ENCODE data around the gene SLC49A4. TPM values are rescaled to one million over a fixed set of nuclear protein-coding genes. Genes with fewer than 3 reads are reported as not detected.

SLC49A4 gene
- total and polyA plus RNA-seq, 2 donors (not counting 1 experiment from before 2014, with no cell fraction given) = 2.5 to 20.0 TPM

DNA sequence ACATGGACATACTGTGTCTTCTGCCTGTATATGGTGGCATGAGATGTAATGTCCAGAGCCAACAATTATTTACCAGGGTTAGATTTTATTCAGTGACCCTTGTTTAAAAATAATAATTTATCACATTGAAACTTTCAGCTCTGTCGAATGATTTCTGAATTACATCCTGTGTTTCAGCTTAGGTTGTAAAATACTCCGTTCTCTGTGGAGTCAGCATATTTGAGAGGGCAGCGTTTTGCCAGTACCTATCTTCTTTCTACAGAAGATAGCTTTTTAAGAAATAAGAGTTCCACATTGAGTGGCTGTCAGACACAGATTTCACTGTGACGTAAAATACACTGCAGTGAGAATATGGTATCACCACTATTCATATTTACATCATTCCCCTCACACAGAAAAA is 85.3 kb downstream of the SLC49A4 start:
- no peaks in the 10 kb centered on the region for H3K27me3 ChIP-seq (replicated peaks in 1 of 4; ENCODE audit: control extremely low read depth in 1 of 4, control insufficient read depth in 3 of 4, insufficient read depth in 4 of 4, low read length in 3 of 4)
- Mint-ChIP-seq H3K4me1 (peaks cover 11% of the 10 kb centered on the region), H3K4me3 (no peak overlapping the region), H3K27ac (no peak overlapping the region), H3K27me3 (no peaks in the 10 kb centered on the region), H3K9me3 (ENCODE audit: insufficient read depth) (no peaks in the 10 kb centered on the region)
- no peak for ATAC-seq (ENCODE audit: low read depth)
- H3K9ac ChIP-seq (ENCODE audit: low read length) = no peak overlapping the region
- H3K4me2 ChIP-seq (replicated peaks; ENCODE audit: low read depth, low read length, poor library complexity, severe bottlenecking) = no peak overlapping the region
- no peaks in the 10 kb centered on the region for H4K20me1 ChIP-seq (ENCODE audit: control insufficient read depth, insufficient read depth, low read length, poor library complexity, severe bottlenecking)
- H2AFZ ChIP-seq (ENCODE audit: insufficient read depth, low read depth, low read length, poor library complexity, severe bottlenecking) = no peak overlapping the region
- peaks cover 0 to 4% (median 0%) of the 10 kb centered on the region in 3 donors for H3K9me3 ChIP-seq (ENCODE audit: control extremely low read depth in 1 of 3, control insufficient read depth in 2 of 3, insufficient read depth in 1 of 3, low read length in 2 of 3)
- POLR2A ChIA-PET = no interaction called here
- H3K36me3 ChIP-seq (replicated peaks in 1 of 2; ENCODE audit: control extremely low read depth in 1 of 2, control insufficient read depth in 1 of 2, extremely low read depth in 1 of 2, insufficient read depth in 2 of 2, low read length in 1 of 2) = peaks cover 0 to 6% of the 10 kb centered on the region in 2 experiments
- CTCF ChIA-PET = no interaction called here
- WGBS (ENCODE audit: insufficient coverage) = 100% methylated on average over 1 of the region's 4 CpGs
- H3K79me2 ChIP-seq (ENCODE audit: control insufficient read depth, insufficient read depth, low read length) = no peaks in the 10 kb centered on the region
- no peak for DNase-seq
- H3K4me3 ChIP-seq (ENCODE audit: control extremely low read depth in 1 of 5, extremely low read depth in 1 of 5, insufficient read depth in 1 of 5, low read depth in 2 of 5, low read length in 4 of 5) = no peak overlapping the region
- H3K27ac ChIP-seq (ENCODE audit: low read length in 2 of 2) = no peak overlapping the region
- intact Hi-C loops (cut with micrococcal nuclease) = no loop called here
- peaks cover 7 to 14% of the 10 kb centered on the region in 2 donors for H3K4me1 ChIP-seq (ENCODE audit: control insufficient read depth in 2 of 2, insufficient read depth in 2 of 2, low read length in 2 of 2)
- TF ChIP-seq CTCF (IDR thresholded peaks at IDR 0.05) = no peak
- no peak for TF ChIP-seq EZH2 (IDR thresholded peaks at IDR 0.05; ENCODE audit: borderline replicate concordance, insufficient read depth, low read depth, low read length, poor library complexity, severe bottlenecking)

DNA sequence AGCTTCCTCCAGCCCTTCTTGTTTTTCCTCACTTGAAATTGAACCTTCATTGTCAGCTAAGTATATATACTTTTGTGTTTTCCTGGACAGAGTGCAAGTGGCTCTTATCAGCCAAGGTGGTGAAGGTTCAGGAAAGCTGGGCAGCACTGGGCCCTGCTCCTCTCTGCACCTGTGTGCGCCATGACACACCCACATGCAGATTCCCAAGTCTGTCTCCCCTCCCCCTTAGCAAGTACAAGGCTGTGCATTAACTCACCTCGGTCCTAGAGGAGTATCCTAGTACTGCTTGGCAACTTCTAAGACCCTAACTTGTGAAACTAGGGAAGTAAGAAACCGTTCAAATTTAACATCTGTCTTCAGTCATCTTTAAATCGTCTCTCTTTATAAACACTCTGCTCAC is 85.8 kb downstream of the SLC49A4 start:
- 100% methylated on average over 1 of the region's 4 CpGs for WGBS (ENCODE audit: insufficient coverage)
- no peaks in the 10 kb centered on the region for H3K27me3 Mint-ChIP-seq
- POLR2A ChIA-PET = no interaction called here
- no peak for TF ChIP-seq CTCF (IDR thresholded peaks at IDR 0.05)
- TF ChIP-seq EZH2 (IDR thresholded peaks at IDR 0.05; ENCODE audit: borderline replicate concordance, insufficient read depth, low read depth, low read length, poor library complexity, severe bottlenecking) = no peak
- ATAC-seq (ENCODE audit: low read depth) (no peak), DNase-seq (no peak)
- Histone ChIP-seq H3K4me3 (ENCODE audit: control extremely low read depth in 1 of 5, extremely low read depth in 1 of 5, insufficient read depth in 1 of 5, low read depth in 2 of 5, low read length in 4 of 5) (no peak overlapping the region), H2AFZ (ENCODE audit: insufficient read depth, low read depth, low read length, poor library complexity, severe bottlenecking) (no peak overlapping the region), H3K27me3 (replicated peaks in 1 of 4; ENCODE audit: control extremely low read depth in 1 of 4, control insufficient read depth in 3 of 4, insufficient read depth in 4 of 4, low read length in 3 of 4) (no peaks in the 10 kb centered on the region), H3K4me1 (ENCODE audit: control insufficient read depth in 2 of 2, insufficient read depth in 2 of 2, low read length in 2 of 2) (peaks cover 3 to 9% of the 10 kb centered on the region in 2 donors), H3K9me3 (ENCODE audit: control extremely low read depth in 1 of 3, control insufficient read depth in 2 of 3, insufficient read depth in 1 of 3, low read length in 2 of 3) (no peaks in the 10 kb centered on the region), H3K36me3 (replicated peaks in 1 of 2; ENCODE audit: control extremely low read depth in 1 of 2, control insufficient read depth in 1 of 2, extremely low read depth in 1 of 2, insufficient read depth in 2 of 2, low read length in 1 of 2) (peaks cover 0 to 6% of the 10 kb centered on the region in 2 experiments), H3K27ac (ENCODE audit: low read length in 2 of 2) (no peak overlapping the region), H4K20me1 (ENCODE audit: control insufficient read depth, insufficient read depth, low read length, poor library complexity, severe bottlenecking) (no peaks in the 10 kb centered on the region), H3K79me2 (ENCODE audit: control insufficient read depth, insufficient read depth, low read length) (no peaks in the 10 kb centered on the region), H3K9ac (ENCODE audit: low read length) (no peak overlapping the region), H3K4me2 (replicated peaks; ENCODE audit: low read depth, low read length, poor library complexity, severe bottlenecking) (no peak overlapping the region)
- peaks cover 10% of the 10 kb centered on the region for H3K4me1 Mint-ChIP-seq
- intact Hi-C loops (cut with micrococcal nuclease) = no loop called here
- H3K9me3 Mint-ChIP-seq (ENCODE audit: insufficient read depth) = no peaks in the 10 kb centered on the region
- CTCF ChIA-PET = no interaction called here
- no peak overlapping the region for H3K27ac Mint-ChIP-seq
- H3K4me3 Mint-ChIP-seq = no peak overlapping the region

Data from B cell (primary cell).